NT2/D1 (cell line): ENCODE measurements around the gene ATP1B1.

ENCODE experiments used
- SUZ12 ChIP-seq: IDR thresholded peaks from 2 replicates; pipeline ENCODE4 v1.6.1; 2011; ENCODE audit not compliant: insufficient read length, insufficient read depth; ENCODE audit errors: extremely low read depth
- ZNF274 ChIP-seq: IDR thresholded peaks from 2 replicates; pipeline ENCODE4 v1.6.1; 2011; ENCODE audit warnings: mild to moderate bottlenecking, low read depth, low read length

- TF ChIP-seq ZNF274 (no peak), SUZ12 (no peak)
These were observed 1.2 kb downstream of the ATP1B1 start for GRCh38 chr1:169107603-169108208.
